NCI-H187 treated with DMSO at 0.1 percent for 48 hours (cell line): ENCODE data around the gene ADH1A.
"Not testable (repeated sequence)": the region's sequence is repeated elsewhere in the genome, so short reads cannot be mapped to it uniquely, and the experiment has no call there.

Experiments used
- DNase-seq: peaks from one replicate; lab custom pipeline; 2025; lab: John Stamatoyannopoulos, UW

Gene ADH1A

GRCh38 chr4:99290848-99291786 lies at the start of gene ADH1A:
TSS of gene ADH1A (minus strand) at chr4:99290985. CDS start at chr4:99290914, 71 bp downstream.
- DNase-seq = no peak

- no peak for DNase-seq
Measured at GRCh38 chr4:99339172-99339571, 48.4 kb upstream of the ADH1A start.

GRCh38 chr4:99336553-99336952 lies 45.8 kb upstream of the ADH1A start:
- no peak for DNase-seq

GRCh38 chr4:99334880-99335279 lies 44.1 kb upstream of the ADH1A start:
- DNase-seq = no peak

GRCh38 chr4:99330648-99331047 lies 39.9 kb upstream of the ADH1A start:
- no peak for DNase-seq

GRCh38 chr4:99329876-99330275 lies 39.1 kb upstream of the ADH1A start:
- no peak for DNase-seq

- no peak for DNase-seq
Measured at GRCh38 chr4:99324979-99325378, 34.2 kb upstream of the ADH1A start.

GRCh38 chr4:99324361-99324760 lies 33.6 kb upstream of the ADH1A start:
- no peak for DNase-seq

- no peak for DNase-seq
Measured at GRCh38 chr4:99323756-99324155, 33.0 kb upstream of the ADH1A start.

GRCh38 chr4:99321241-99322191 lies 30.7 kb upstream of the ADH1A start, which contains the start of gene ADH1B:
TSS of gene ADH1B (minus strand) at chr4:99321401. CDS start at chr4:99321331, 70 bp downstream.
- DNase-seq = no peak

GRCh38 chr4:99317811-99318210 lies 27.0 kb upstream of the ADH1A start:
- not testable (repeated sequence) for DNase-seq

- no peak for DNase-seq
Measured at GRCh38 chr4:99317354-99317753, 26.6 kb upstream of the ADH1A start.

GRCh38 chr4:99315839-99316238 lies 25.1 kb upstream of the ADH1A start:
- no peak for DNase-seq

- no peak for DNase-seq
Measured at GRCh38 chr4:99314211-99314610, 23.4 kb upstream of the ADH1A start.

GRCh38 chr4:99310389-99310788 lies 19.6 kb upstream of the ADH1A start:
- DNase-seq = no peak

- DNase-seq = no peak
Measured at GRCh38 chr4:99305638-99306400, 15.0 kb upstream of the ADH1A start.

GRCh38 chr4:99301376-99302164 lies 10.8 kb upstream of the ADH1A start:
- DNase-seq = no peak

- no peak for DNase-seq
Measured at GRCh38 chr4:99300934-99301333, 10.1 kb upstream of the ADH1A start.

GRCh38 chr4:99293357-99293756 lies 2.6 kb upstream of the ADH1A start:
- DNase-seq = no peak

GRCh38 chr4:99285387-99285786 lies 5.4 kb downstream of the ADH1A start:
- DNase-seq = no peak

GRCh38 chr4:99282731-99283130 lies 8.1 kb downstream of the ADH1A start:
- no peak for DNase-seq
